B cell (primary cell): ENCODE data around the gene THADA. TPM values are rescaled to one million over a fixed set of nuclear protein-coding genes. Genes with fewer than 3 reads are reported as not detected.

Experiments used
- ATAC-seq: fragments of 200-7000 bp; cut with Tn5 transposase; one replicate; pipeline ENCODE4 v1.10.0; 2021; ENCODE audit warnings: low read depth, mild to moderate bottlenecking, moderate number of reproducible peaks, moderate library complexity
- CTCF ChIA-PET: fragments of 350-600 bp; sonication (Branson Sonifier 250); formaldehyde crosslinking; loops from one replicate; lab custom pipeline; 2021; ENCODE audit warnings: antibody characterized with exemption, inconsistent platforms; lab: Charles Lee
- POLR2A ChIA-PET: fragments of 350-600 bp; sonication (Branson Sonifier 250); formaldehyde crosslinking; loops from one replicate; lab custom pipeline; 2021; ENCODE audit warnings: antibody characterized with exemption; lab: Charles Lee
- DNase-seq: peaks from one replicate; pipeline ENCODE4 v3.0.0; 2013
- H2AFZ ChIP-seq: 2 replicates; pipeline ENCODE4 v1.6.1; 2012; ENCODE audit warnings: mild to moderate bottlenecking, low read depth, low read length; ENCODE audit not compliant: insufficient read depth, poor library complexity, severe bottlenecking
- H3K27ac ChIP-seq, 2 donors: 1 replicate in 1 of 2; 2 replicates in 1 of 2; pipeline ENCODE4 v1.5.1; 2012 to 2013; ENCODE audit warnings: low read length in 2 of 2, mild to moderate bottlenecking in 2 of 2, moderate library complexity in 1 of 2
- H3K27me3 ChIP-seq, 4 experiments: fragments of 200-600 bp in 1 of 4; sonication (generic) in 1 of 4; replicated peaks in 1 of 4; 1 replicate in 2 of 4; 2 replicates in 2 of 4; pipeline versions ENCODE4 v1.6.1 to v1.7.0; 2013 to 2016; ENCODE audit warnings: low read length in 3 of 4, mild to moderate bottlenecking in 2 of 4, mixed read lengths in 1 of 4, moderate library complexity in 1 of 4; ENCODE audit not compliant: insufficient read depth in 4 of 4, control insufficient read depth in 3 of 4; ENCODE audit errors: control extremely low read depth in 1 of 4
- H3K36me3 ChIP-seq, 2 experiments: replicated peaks in 1 of 2; 1 replicate in 1 of 2; 2 replicates in 1 of 2; pipeline versions ENCODE4 v1.6.1 to v1.7.1; 2013; ENCODE audit warnings: low read length in 1 of 2; ENCODE audit not compliant: insufficient read depth in 2 of 2, control insufficient read depth in 1 of 2; ENCODE audit errors: control extremely low read depth in 1 of 2, extremely low read depth in 1 of 2
- H3K4me1 ChIP-seq, 2 donors: fragments of 200-600 bp in 1 of 2; sonication (generic) in 1 of 2; 1 replicate in 1 of 2; 2 replicates in 1 of 2; pipeline versions ENCODE4 v1.5.1 to v1.6.1; 2013 to 2017; ENCODE audit warnings: low read length in 2 of 2; ENCODE audit not compliant: control insufficient read depth in 2 of 2, insufficient read depth in 2 of 2
- H3K4me2 ChIP-seq: replicated peaks from 2 replicates; pipeline ENCODE3; 2012; ENCODE audit warnings: mild to moderate bottlenecking, low read depth, low read length; ENCODE audit not compliant: poor library complexity, severe bottlenecking
- H3K4me3 ChIP-seq, 5 experiments: fragments of 200-600 bp in 1 of 5; sonication (generic) in 1 of 5; 1 replicate in 3 of 5; 2 replicates in 2 of 5; pipeline versions ENCODE4 v1.5.1 to v1.7.0; 2011 to 2016; ENCODE audit warnings: low read length in 4 of 5, mild to moderate bottlenecking in 4 of 5, low read depth in 2 of 5, control low read depth in 1 of 5, moderate library complexity in 1 of 5; ENCODE audit not compliant: insufficient read depth in 1 of 5; ENCODE audit errors: control extremely low read depth in 1 of 5, extremely low read depth in 1 of 5
- H3K79me2 ChIP-seq: fragments of 200-600 bp; sonication (generic); one replicate; pipeline ENCODE4 v1.6.0; 2016; ENCODE audit warnings: low read length; ENCODE audit not compliant: control insufficient read depth, insufficient read depth
- H3K9ac ChIP-seq: fragments of 200-600 bp; sonication (generic); 2 replicates; pipeline ENCODE4 v1.6.1; 2017; ENCODE audit warnings: mild to moderate bottlenecking, low read length, moderate library complexity
- H3K9me3 ChIP-seq, 3 donors: one replicate each; pipeline versions ENCODE4 v1.6.1 to v1.7.1; 2013; ENCODE audit warnings: low read length in 2 of 3; ENCODE audit not compliant: control insufficient read depth in 2 of 3, insufficient read depth in 1 of 3; ENCODE audit errors: control extremely low read depth in 1 of 3
- H4K20me1 ChIP-seq: 2 replicates; pipeline ENCODE4 v1.6.0; 2012; ENCODE audit warnings: mild to moderate bottlenecking, low read length; ENCODE audit not compliant: insufficient read depth, control insufficient read depth, poor library complexity, severe bottlenecking
- H3K27ac Mint-ChIP-seq: one replicate; pipeline ENCODE4 v1.8.0; 2021; ENCODE audit warnings: mixed read lengths
- H3K27me3 Mint-ChIP-seq: one replicate; pipeline ENCODE4 v1.8.0; 2021; ENCODE audit warnings: mixed read lengths
- H3K4me1 Mint-ChIP-seq: one replicate; pipeline ENCODE4 v1.8.0; 2021; ENCODE audit warnings: mixed read lengths
- H3K4me3 Mint-ChIP-seq: one replicate; pipeline ENCODE4 v1.8.0; 2021; ENCODE audit warnings: mixed read lengths
- H3K9me3 Mint-ChIP-seq: one replicate; pipeline ENCODE4 v1.8.0; 2022; ENCODE audit warnings: mixed read lengths; ENCODE audit not compliant: insufficient read depth
- EZH2 ChIP-seq: IDR thresholded peaks from 2 replicates; pipeline ENCODE4 v1.6.1; 2012; ENCODE audit warnings: borderline replicate concordance, low read depth, mild to moderate bottlenecking, moderate library complexity, low read length; ENCODE audit not compliant: insufficient read depth, poor library complexity, severe bottlenecking
- whole genome bisulfite sequencing: methylation state at CpG from one replicate; pipeline ENCODE4 v1.1.5; 2013; ENCODE audit warnings: missing lambda C conversion rate; ENCODE audit not compliant: insufficient coverage; 5-methylcytosine and 5-hydroxymethylcytosine counted together
- intact Hi-C: fragments of 100-400 bp; cut with micrococcal nuclease; formaldehyde crosslinking; loops from one replicate; pipeline ENCODE4 v1.10.0; 2022
- polyA plus RNA-seq: library from polyadenylated mRNA; depleted of rRNA; stranded (reverse); fragments of >200 nt; gene quantifications from 2 replicates; pipeline ENCODE4 v1.2.3, GENCODE V29; 2012
- total RNA-seq, 2 donors: library from RNA; stranded (reverse); fragments of 120-200 nt in 1 of 2; gene quantifications; 1 replicate in 1 of 2; 2 replicates in 1 of 2; pipeline versions ENCODE4 v1.2.3 to v1.2.4, GENCODE V29; 2013 to 2022
- TF ChIP-seq, protein P1 (sequence below): fragments of 200-600 bp; IDR thresholded peaks from one replicate; pipeline ENCODE4 v1.8.0; 2022; ENCODE audit warnings: antibody characterized with exemption, mild to moderate bottlenecking

Gene THADA
- total and polyA plus RNA-seq, 2 donors (not counting 1 experiment from before 2014, with no cell fraction given): 17.6 to 48.5 TPM

GRCh38 chr2:43276266-43276941 lies 319.4 kb downstream of the THADA start:
- Histone ChIP-seq H3K4me3 (no peak overlapping the region), H4K20me1 (no peaks in the 10 kb centered on the region), H3K27ac (no peak overlapping the region), H3K36me3 (peaks cover 0 to 49% of the 10 kb centered on the region in 2 experiments), H3K9ac (no peak overlapping the region), H3K27me3 (no peaks in the 10 kb centered on the region), H3K79me2 (no peaks in the 10 kb centered on the region), H3K9me3 (no peaks in the 10 kb centered on the region), H3K4me2 (no peak overlapping the region), H3K4me1 (no peaks in the 10 kb centered on the region), H2AFZ (no peak overlapping the region)
- H3K9me3 Mint-ChIP-seq: no peaks in the 10 kb centered on the region
- no peaks in the 10 kb centered on the region for H3K4me1 Mint-ChIP-seq
- POLR2A ChIA-PET: no interaction called here
- TF ChIP-seq, protein P1, sequence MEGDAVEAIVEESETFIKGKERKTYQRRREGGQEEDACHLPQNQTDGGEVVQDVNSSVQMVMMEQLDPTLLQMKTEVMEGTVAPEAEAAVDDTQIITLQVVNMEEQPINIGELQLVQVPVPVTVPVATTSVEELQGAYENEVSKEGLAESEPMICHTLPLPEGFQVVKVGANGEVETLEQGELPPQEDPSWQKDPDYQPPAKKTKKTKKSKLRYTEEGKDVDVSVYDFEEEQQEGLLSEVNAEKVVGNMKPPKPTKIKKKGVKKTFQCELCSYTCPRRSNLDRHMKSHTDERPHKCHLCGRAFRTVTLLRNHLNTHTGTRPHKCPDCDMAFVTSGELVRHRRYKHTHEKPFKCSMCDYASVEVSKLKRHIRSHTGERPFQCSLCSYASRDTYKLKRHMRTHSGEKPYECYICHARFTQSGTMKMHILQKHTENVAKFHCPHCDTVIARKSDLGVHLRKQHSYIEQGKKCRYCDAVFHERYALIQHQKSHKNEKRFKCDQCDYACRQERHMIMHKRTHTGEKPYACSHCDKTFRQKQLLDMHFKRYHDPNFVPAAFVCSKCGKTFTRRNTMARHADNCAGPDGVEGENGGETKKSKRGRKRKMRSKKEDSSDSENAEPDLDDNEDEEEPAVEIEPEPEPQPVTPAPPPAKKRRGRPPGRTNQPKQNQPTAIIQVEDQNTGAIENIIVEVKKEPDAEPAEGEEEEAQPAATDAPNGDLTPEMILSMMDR: no peak
- no peak for TF ChIP-seq EZH2
- ATAC-seq: no peak
- no peak overlapping the region for H3K4me3 Mint-ChIP-seq
- no peaks in the 10 kb centered on the region for H3K27me3 Mint-ChIP-seq
- CTCF ChIA-PET: interaction anchor here (0.5 kb wide), 1 partner anchor 30 kb away, joined by 4 read pairs; no protein-coding TSS in a partner anchor
- no peak for DNase-seq
- WGBS: 92% methylated on average over 5 of the region's 6 CpGs
- no peak overlapping the region for H3K27ac Mint-ChIP-seq
- intact Hi-C loops: no loop called here

DNA sequence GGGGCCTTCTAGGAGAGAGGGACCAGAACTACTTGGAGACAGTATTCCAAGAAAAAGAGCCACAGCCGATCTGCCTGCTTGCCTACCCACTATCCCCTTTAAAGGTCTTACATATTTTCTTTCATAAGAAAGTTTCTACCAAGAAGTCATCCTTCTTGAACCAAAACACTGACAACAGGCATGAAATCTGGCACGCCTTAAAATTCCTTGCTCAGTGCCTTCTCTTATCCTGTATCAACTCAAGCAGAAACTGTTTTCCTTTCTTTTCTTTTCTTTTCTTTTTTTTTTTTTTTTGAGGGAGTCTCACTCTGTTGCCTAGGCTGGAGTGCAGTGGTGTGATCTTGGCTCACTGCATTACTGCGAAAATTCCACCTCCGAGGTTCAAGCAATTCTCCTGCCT lies 321.1 kb downstream of the THADA start:
- Histone ChIP-seq H3K4me1 (no peaks in the 10 kb centered on the region), H3K79me2 (no peaks in the 10 kb centered on the region), H3K4me2 (no peak overlapping the region), H3K4me3 (no peak overlapping the region), H2AFZ (no peak overlapping the region), H3K27ac (no peak overlapping the region), H4K20me1 (no peaks in the 10 kb centered on the region), H3K9me3 (no peaks in the 10 kb centered on the region), H3K36me3 (peaks cover 0 to 47% of the 10 kb centered on the region in 2 experiments), H3K27me3 (no peaks in the 10 kb centered on the region), H3K9ac (no peak overlapping the region)
- H3K27ac Mint-ChIP-seq: no peak overlapping the region
- intact Hi-C loops: no loop called here
- ATAC-seq: no peak
- 100% methylated on average over 1 of the region's 4 CpGs for WGBS
- no peak overlapping the region for H3K4me3 Mint-ChIP-seq
- TF ChIP-seq, protein P1: no peak
- TF ChIP-seq EZH2: no peak
- ChIA-PET POLR2A (no interaction called here), CTCF (no interaction called here)
- no peaks in the 10 kb centered on the region for H3K27me3 Mint-ChIP-seq
- H3K9me3 Mint-ChIP-seq: no peaks in the 10 kb centered on the region
- no peaks in the 10 kb centered on the region for H3K4me1 Mint-ChIP-seq
- DNase-seq: no peak
